Heart left ventricle (tissue), 16 donors: ENCODE results near the gene B4GALT1. TPM values are rescaled to one million over a fixed set of nuclear protein-coding genes. Genes with fewer than 3 reads are reported as not detected.
A peak's percentile ranks its signal among the peaks of the same experiment; 100 is the strongest.

Source experiments
- ATAC-seq, 4 donors: fragments of 200-7000 bp; cut with Tn5 transposase; one replicate each; pipeline ENCODE4 v1.9.1; 2020 to 2022; ENCODE audit warnings: moderate library complexity in 4 of 4, mild to moderate bottlenecking in 3 of 4, moderate number of reproducible peaks in 1 of 4
- DNase-seq, 5 donors: peaks; one replicate each; pipeline ENCODE4 v3.0.0-alpha.2; 2020
- H3K27ac ChIP-seq, 12 donors: fragments of 200-600 bp; sonication (generic) in 4 of 12; one replicate each; pipeline versions ENCODE4 v1.5.0 to v1.8.0; 2016 to 2022; ENCODE audit warnings: mild to moderate bottlenecking in 2 of 12
- H3K27me3 ChIP-seq, 9 donors: fragments of 200-600 bp; sonication (generic) in 2 of 9; one replicate each; pipeline versions ENCODE4 v1.5.1 to v1.8.0; 2016 to 2022; ENCODE audit warnings: mild to moderate bottlenecking in 3 of 9
- H3K36me3 ChIP-seq, 9 donors: fragments of 200-600 bp; sonication (generic) in 2 of 9; one replicate each; pipeline versions ENCODE4 v1.5.0 to v1.8.0; 2018 to 2022; ENCODE audit warnings: mild to moderate bottlenecking in 2 of 9
- H3K4me1 ChIP-seq, 12 donors: fragments of 200-600 bp; sonication (generic) in 4 of 12; one replicate each; pipeline versions ENCODE4 v1.5.0 to v1.8.0; 2016 to 2022; ENCODE audit warnings: mild to moderate bottlenecking in 3 of 12
- H3K4me3 ChIP-seq, 12 donors: fragments of 200-600 bp; sonication (generic) in 4 of 12; one replicate each; pipeline versions ENCODE4 v1.5.0 to v1.8.0; 2017 to 2022; ENCODE audit warnings: mild to moderate bottlenecking in 9 of 12, moderate library complexity in 4 of 12
- H3K9me3 ChIP-seq, 12 donors: fragments of 200-600 bp; sonication (generic) in 4 of 12; one replicate each; pipeline versions ENCODE4 v1.5.0 to v1.8.0; 2016 to 2022; ENCODE audit warnings: mild to moderate bottlenecking in 1 of 12
- CTCF ChIP-seq, 12 donors: fragments of 200-600 bp; sonication (generic) in 4 of 12; IDR thresholded peaks; one replicate each; pipeline versions ENCODE4 v1.5.0 to v1.8.0; 2018 to 2022; ENCODE audit warnings: antibody characterized with exemption in 12 of 12, mild to moderate bottlenecking in 5 of 12
- POLR2A ChIP-seq, 2 donors: fragments of 450-650 bp; IDR thresholded peaks; one replicate each; pipeline ENCODE4 v1.6.1; 2017; ENCODE audit warnings: antibody characterized with exemption in 2 of 2, mild to moderate bottlenecking in 2 of 2, moderate library complexity in 2 of 2
- WGBS, 4 donors: extraction: QIAGEN DNeasy Blood & Tissue Kit in 2 of 4; methylation state at CpG; one replicate each; pipeline versions ENCODE4 v1.1.5 to v1.1.7; 2013 to 2018; 5-methylcytosine and 5-hydroxymethylcytosine counted together
- intact Hi-C, 10 donors: fragments of 100-400 bp; cut with DNase I; formaldehyde crosslinking; loops; one replicate each; pipeline versions ENCODE4 v1.11.1 to v1.14.2; 2022
- polyA plus RNA-seq, 2 donors: library from polyadenylated mRNA; stranded (reverse); fragments of 200-250 nt; gene quantifications; one replicate each; pipeline ENCODE4 v1.2.3, GENCODE V29; 2013
- total RNA-seq, 9 donors: library from RNA; depleted of rRNA in 2 of 9; stranded (reverse); fragments of >200 nt in 2 of 9; fragmentation: NEBNext Ultra II Directional in 3 of 9; extraction: Animal tissue kit (Norgen Biotek cat#: 25700) in 3 of 9; gene quantifications; one replicate each; pipeline versions ENCODE4 v1.1.0 to v1.2.4, GENCODE V29; 2016 to 2023
- donor health status: ischemic (EF 13 %, LVEDD 7.1; RV severe dilation, severe dysfunction).
- donor health status: healthy with polysubstance abuse.
- donor health status: DM: no; HTN: yes; CAD: no.
- donor health status: DM: no; HTN: no; CAD: no.
- donor health status: ischemic (EF 25% LVEDD 6.9; RV normal size, moderate dysfunction).
- donor health status: ischemic (EF 25% LVEDD 5.7; RV mildly dilated, moderate dysfunction).
- donor health status: healthy.
- donor health status: DM: yes; HTN: yes; CAD: no.
- donor health status: ischemic (EF 35%, LVEDD 5.7; RV mildly dilated, moderate dysfunction).
- donor health status: nonischemic (EF 11% LVEDD 7.7; RV severe dilation, severe dysfunction).
- donor health status: DM: yes; HTN: yes; CAD: no.
- donor health status: PGD.
- donor health status: ischemic (EF 29% LVEDD 5.4; RV normal size, mild dysfunction).
- donor health status: nonischemic (EF 23%, LVEDD 6.1; RV moderate dilation, normal function).

Gene B4GALT1
- total and polyA plus RNA-seq, 11 donors: 10.6 to 73.3 (median 38.4) TPM

DNA sequence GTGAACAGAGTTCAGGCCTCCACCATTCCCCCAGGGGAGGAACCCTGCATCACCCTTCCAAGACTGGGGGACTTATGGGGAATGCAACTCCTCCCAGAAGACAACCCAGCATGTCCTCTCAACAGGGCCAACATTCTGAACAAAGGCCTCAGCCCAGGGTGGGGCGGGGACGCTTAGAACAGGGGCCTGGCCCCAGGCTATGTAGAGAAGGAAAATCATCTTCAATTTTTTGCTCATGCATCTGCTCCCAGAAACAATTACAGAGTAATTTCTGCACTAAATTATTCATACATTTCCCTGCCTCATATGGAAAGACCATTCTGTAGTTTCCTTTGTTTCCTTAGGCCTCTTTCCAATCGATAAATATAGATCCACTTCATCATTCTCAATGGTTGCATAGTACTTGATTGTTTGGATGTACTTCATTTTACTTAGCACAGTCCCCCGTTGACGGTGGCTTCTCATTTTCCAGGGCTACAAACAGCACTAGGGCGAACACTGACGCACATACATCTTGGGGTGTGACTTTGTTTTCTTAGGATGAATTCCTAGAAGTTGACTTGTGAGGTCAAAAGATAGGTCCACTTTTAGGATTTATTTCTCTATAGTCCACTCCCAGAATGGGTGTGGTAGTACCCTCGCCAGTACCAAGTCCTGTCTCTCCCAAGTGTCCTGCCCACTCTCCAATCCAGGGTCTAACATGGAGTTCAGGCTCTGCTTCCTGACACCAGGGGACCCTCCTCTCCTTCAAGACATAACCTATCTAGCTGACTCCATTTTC is 63.4 kb downstream of the B4GALT1 start:
- no peak overlapping the region for H3K4me3 ChIP-seq
- peak in 1 of 4 donors; percentile 15 for ATAC-seq
- no peaks in the 10 kb centered on the region for H3K27me3 ChIP-seq
- TF ChIP-seq CTCF (IDR thresholded peaks at IDR 0.05) (no peak), POLR2A (IDR thresholded peaks at IDR 0.05) (no peak)
- no peaks in the 10 kb centered on the region for H3K36me3 ChIP-seq
- intact Hi-C loops: loop anchor here in 3 of 10 donors (5.0 to 10.0 kb wide), 3 partner anchors 61 to 124 kb away; partner anchors contain the start of gene B4GALT1 (in 2 of the 3)
- peaks cover 7 to 58% (median 38%) of the 10 kb centered on the region in 12 donors for H3K4me1 ChIP-seq
- no peak for DNase-seq
- no peaks in the 10 kb centered on the region for H3K9me3 ChIP-seq
- H3K27ac ChIP-seq: peak overlapping the region in 7 of 12 donors; percentile 24 to 43 (median 33)
- 63 to 71% (median 64%) methylated on average over 8 of the region's 8 CpGs for WGBS, 4 donors

GRCh38 chr9:33102551-33103210 is 64.5 kb downstream of the B4GALT1 start:
- H3K27me3 ChIP-seq: no peaks in the 10 kb centered on the region
- no peaks in the 10 kb centered on the region for H3K36me3 ChIP-seq
- intact Hi-C loops: loop anchor here in 3 of 10 donors (5.0 to 10.0 kb wide), 3 partner anchors 62 to 125 kb away; partner anchors contain the start of gene B4GALT1 (in 2 of the 3)
- TF ChIP-seq POLR2A (IDR thresholded peaks at IDR 0.05) (no peak), CTCF (IDR thresholded peaks at IDR 0.05) (no peak)
- DNase-seq: no peak
- ATAC-seq: no peak
- WGBS, 4 donors: 91 to 97% (median 95%) methylated on average over 8 to 13 of the region's 13 CpGs
- H3K9me3 ChIP-seq: no peaks in the 10 kb centered on the region
- no peak overlapping the region for H3K4me3 ChIP-seq
- peaks cover 7 to 51% (median 33%) of the 10 kb centered on the region in 12 donors for H3K4me1 ChIP-seq
- peak overlapping the region in 4 of 12 donors; percentile 18 to 34 (median 26) for H3K27ac ChIP-seq

- Histone ChIP-seq H3K9me3 (no peaks in the 10 kb centered on the region), H3K4me3 (no peak overlapping the region), H3K27ac (peak overlapping the region in 5 of 12 donors; percentile 8 to 27 (median 18)), H3K27me3 (no peaks in the 10 kb centered on the region), H3K36me3 (no peaks in the 10 kb centered on the region), H3K4me1 (peaks cover 0 to 38% (median 19%) of the 10 kb centered on the region in 12 donors)
- WGBS, 4 donors: 70 to 77% (median 72%) methylated on average over 8 to 10 of the region's 10 CpGs
- ATAC-seq: peak in 3 of 4 donors; percentile 21 to 58 (median 55)
- DNase-seq: no peak
- TF ChIP-seq CTCF (IDR thresholded peaks at IDR 0.05): no peak
- TF ChIP-seq POLR2A (IDR thresholded peaks at IDR 0.05): no peak
- intact Hi-C loops: loop anchor here in 3 of 10 donors (5.0 to 10.0 kb wide), 3 partner anchors 63 to 126 kb away; partner anchors contain the start of gene B4GALT1 (in 2 of the 3)
These were observed 65.8 kb downstream of the B4GALT1 start for GRCh38 chr9:33101104-33101951.
